Calu3 (cell line): ENCODE measurements around the gene SSNA1. TPM values are rescaled to one million over a fixed set of nuclear protein-coding genes. Genes with fewer than 3 reads are reported as not detected.

Source experiments
- BruUV-seq: library from RNA; stranded (reverse); fragments of 400-500 nt; replicated peaks from 2 replicates; lab custom pipeline; 2021; lab: Mats Ljungman, UMichigan
- CTCF ChIA-PET: fragments of 300-600 bp; sonication (Branson Sonifier 250); formaldehyde crosslinking; loops from one replicate; lab custom pipeline; 2022; ENCODE audit warnings: antibody characterized with exemption; lab: Charles Lee
- DNase-seq: peaks from one replicate; pipeline ENCODE4 v3.0.0; 2022
- H3K27ac Mint-ChIP-seq: one replicate; pipeline ENCODE4 v1.8.0; 2022; ENCODE audit warnings: mixed read lengths; ENCODE audit not compliant: unreplicated experiment
- H3K27me3 Mint-ChIP-seq: one replicate; pipeline ENCODE4 v1.8.0; 2022; ENCODE audit warnings: mixed read lengths; ENCODE audit not compliant: unreplicated experiment
- H3K36me3 Mint-ChIP-seq: one replicate; pipeline ENCODE4 v1.8.0; 2022; ENCODE audit warnings: mild to moderate bottlenecking, moderate library complexity, mixed read lengths; ENCODE audit not compliant: insufficient read depth, unreplicated experiment
- H3K4me1 Mint-ChIP-seq: one replicate; pipeline ENCODE4 v1.8.0; 2022; ENCODE audit warnings: mild to moderate bottlenecking, low read depth, mixed read lengths; ENCODE audit not compliant: unreplicated experiment
- H3K4me3 Mint-ChIP-seq: one replicate; pipeline ENCODE4 v1.8.0; 2022; ENCODE audit warnings: mild to moderate bottlenecking, low read depth, moderate library complexity, mixed read lengths; ENCODE audit not compliant: unreplicated experiment
- H3K9me3 Mint-ChIP-seq: one replicate; pipeline ENCODE4 v1.8.0; 2022; ENCODE audit warnings: low read depth, mixed read lengths; ENCODE audit not compliant: unreplicated experiment
- intact Hi-C: fragments of 100-400 bp; cut with micrococcal nuclease; formaldehyde crosslinking; loops from one replicate; pipeline ENCODE4 v1.10.0; 2022; ENCODE audit not compliant: unreplicated experiment
- total RNA-seq: library from RNA; stranded (reverse); gene quantifications from 2 replicates; pipeline ENCODE4 v1.2.3, GENCODE V29; 2022
- TF ChIP-seq, protein P1 (sequence below): fragments of 200-600 bp; IDR thresholded peaks from one replicate; pipeline ENCODE4 v1.8.0; 2022; ENCODE audit warnings: antibody characterized with exemption; ENCODE audit not compliant: unreplicated experiment

Gene SSNA1
- total RNA-seq, 1 experiment from 2014 or later = 41.9 TPM

DNA sequence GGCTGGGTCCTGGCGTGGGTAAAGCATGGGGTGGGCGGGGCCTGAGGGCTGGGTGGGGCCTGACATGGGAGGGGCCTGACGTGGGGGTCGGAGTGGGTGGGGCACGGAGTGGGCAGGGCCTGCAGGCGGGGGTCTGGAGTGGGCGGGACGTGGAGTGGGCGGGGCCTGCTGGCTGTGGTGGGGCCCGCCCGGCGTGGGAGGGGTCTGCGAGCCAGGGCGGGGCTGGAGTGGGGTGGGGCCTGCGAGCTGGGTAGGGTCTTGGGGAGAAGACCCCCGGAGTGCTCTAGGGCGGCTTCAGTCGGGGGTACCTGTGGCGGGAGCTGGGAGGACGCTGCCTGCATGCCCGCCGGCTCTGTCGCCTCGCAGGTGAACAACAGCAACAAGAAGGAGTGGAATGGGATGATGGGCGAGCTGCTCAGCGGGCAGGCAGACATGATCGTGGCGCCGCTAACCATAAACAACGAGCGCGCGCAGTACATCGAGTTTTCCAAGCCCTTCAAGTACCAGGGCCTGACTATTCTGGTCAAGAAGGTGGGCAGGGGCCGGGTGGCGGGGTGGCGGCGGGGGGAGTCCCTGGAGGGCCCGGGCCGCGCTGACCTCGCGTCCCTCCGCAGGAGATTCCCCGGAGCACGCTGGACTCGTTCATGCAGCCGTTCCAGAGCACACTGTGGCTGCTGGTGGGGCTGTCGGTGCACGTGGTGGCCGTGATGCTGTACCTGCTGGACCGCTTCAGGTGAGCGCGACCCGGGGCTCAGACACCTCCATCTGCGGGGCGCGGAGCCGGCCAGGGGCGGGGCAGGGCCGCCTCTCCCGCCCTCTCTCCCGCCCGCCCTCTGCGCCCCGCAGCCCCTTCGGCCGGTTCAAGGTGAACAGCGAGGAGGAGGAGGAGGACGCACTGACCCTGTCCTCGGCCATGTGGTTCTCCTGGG, 26.7 kb upstream of the SSNA1 start:
- Mint-ChIP-seq H3K4me1 (peaks cover 14% of the 10 kb centered on the region), H3K4me3 (no peak overlapping the region), H3K27ac (no peak overlapping the region), H3K36me3 (peaks cover 10% of the 10 kb centered on the region), H3K9me3 (no peaks in the 10 kb centered on the region), H3K27me3 (peaks cover 85% of the 10 kb centered on the region)
- TF ChIP-seq, protein P1, sequence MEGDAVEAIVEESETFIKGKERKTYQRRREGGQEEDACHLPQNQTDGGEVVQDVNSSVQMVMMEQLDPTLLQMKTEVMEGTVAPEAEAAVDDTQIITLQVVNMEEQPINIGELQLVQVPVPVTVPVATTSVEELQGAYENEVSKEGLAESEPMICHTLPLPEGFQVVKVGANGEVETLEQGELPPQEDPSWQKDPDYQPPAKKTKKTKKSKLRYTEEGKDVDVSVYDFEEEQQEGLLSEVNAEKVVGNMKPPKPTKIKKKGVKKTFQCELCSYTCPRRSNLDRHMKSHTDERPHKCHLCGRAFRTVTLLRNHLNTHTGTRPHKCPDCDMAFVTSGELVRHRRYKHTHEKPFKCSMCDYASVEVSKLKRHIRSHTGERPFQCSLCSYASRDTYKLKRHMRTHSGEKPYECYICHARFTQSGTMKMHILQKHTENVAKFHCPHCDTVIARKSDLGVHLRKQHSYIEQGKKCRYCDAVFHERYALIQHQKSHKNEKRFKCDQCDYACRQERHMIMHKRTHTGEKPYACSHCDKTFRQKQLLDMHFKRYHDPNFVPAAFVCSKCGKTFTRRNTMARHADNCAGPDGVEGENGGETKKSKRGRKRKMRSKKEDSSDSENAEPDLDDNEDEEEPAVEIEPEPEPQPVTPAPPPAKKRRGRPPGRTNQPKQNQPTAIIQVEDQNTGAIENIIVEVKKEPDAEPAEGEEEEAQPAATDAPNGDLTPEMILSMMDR = no peak
- no TSS peak for BruUV-seq
- intact Hi-C loops = no loop called here
- CTCF ChIA-PET = interaction anchor here (0.7 to 1.2 kb wide), 5 partner anchors 28 to 75 kb away, joined by 3 to 6 read pairs (median 5); partner anchors contain the start of genes MAN1B1 and RNF224
- no peak for DNase-seq

DNA sequence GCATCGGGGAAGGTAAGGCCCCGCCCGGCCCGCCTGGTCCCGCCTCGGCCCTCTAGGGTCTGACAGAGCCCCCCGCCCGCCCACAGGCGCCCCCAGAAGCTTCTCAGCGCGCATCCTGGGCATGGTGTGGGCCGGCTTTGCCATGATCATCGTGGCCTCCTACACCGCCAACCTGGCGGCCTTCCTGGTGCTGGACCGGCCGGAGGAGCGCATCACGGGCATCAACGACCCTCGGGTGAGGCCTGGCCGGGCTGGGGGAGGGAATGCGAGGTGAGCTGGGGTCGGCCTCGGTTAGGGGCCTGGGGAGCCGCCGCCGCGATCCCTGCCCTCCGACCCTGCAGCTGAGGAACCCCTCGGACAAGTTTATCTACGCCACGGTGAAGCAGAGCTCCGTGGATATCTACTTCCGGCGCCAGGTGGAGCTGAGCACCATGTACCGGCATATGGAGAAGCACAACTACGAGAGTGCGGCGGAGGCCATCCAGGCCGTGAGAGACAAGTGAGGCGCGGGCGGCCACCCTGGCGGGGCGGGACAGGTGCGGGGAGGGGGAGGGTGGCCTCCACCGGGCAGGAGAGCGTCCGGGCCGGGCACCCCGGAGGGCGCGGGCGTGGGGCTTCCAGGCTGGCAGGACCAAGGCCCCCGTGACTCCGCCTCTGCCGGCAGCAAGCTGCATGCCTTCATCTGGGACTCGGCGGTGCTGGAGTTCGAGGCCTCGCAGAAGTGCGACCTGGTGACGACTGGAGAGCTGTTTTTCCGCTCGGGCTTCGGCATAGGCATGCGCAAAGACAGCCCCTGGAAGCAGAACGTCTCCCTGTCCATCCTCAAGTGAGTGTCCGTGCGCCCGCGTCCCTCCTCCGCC, 25.7 kb upstream of the SSNA1 start:
- BruUV-seq = no TSS peak
- DNase-seq = no peak
- CTCF ChIA-PET = interaction anchor here (0.7 to 1.1 kb wide), 4 partner anchors 60 to 74 kb away, joined by 4 to 5 read pairs (median 4); partner anchors contain the start of gene RNF224
- Mint-ChIP-seq H3K27me3 (peaks cover 85% of the 10 kb centered on the region), H3K4me3 (peak overlapping the region; percentile 28), H3K27ac (no peak overlapping the region), H3K36me3 (peaks cover 10% of the 10 kb centered on the region), H3K4me1 (peaks cover 14% of the 10 kb centered on the region), H3K9me3 (no peaks in the 10 kb centered on the region)
- intact Hi-C loops = no loop called here
- TF ChIP-seq, protein P1 = no peak

DNA sequence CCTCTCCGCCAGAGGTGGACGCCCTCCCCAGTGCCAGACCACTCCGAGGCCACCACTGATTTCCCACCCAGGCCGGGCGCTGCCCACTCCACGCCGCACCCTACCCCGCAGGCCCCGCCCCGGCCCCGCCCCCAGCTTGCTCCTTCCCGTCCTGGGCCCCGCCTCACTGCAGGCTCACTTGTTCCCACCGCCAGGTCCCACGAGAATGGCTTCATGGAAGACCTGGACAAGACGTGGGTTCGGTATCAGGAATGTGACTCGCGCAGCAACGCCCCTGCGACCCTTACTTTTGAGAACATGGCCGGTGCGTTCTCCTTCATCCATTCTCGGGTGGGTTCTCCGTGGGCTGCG, 25.1 kb upstream of the SSNA1 start:
- Mint-ChIP-seq H3K36me3 (peaks cover 10% of the 10 kb centered on the region), H3K4me1 (peaks cover 12% of the 10 kb centered on the region), H3K27ac (no peak overlapping the region), H3K4me3 (peak overlapping the region; percentile 28), H3K27me3 (peaks cover 79% of the 10 kb centered on the region), H3K9me3 (no peaks in the 10 kb centered on the region)
- DNase-seq = no peak
- TF ChIP-seq, protein P1 = no peak
- intact Hi-C loops = no loop called here
- CTCF ChIA-PET = interaction anchor here (1.0 to 1.1 kb wide), 2 partner anchors 64 to 73 kb away, joined by 4 read pairs; partner anchors contain the start of gene RNF224
- no TSS peak for BruUV-seq

DNA sequence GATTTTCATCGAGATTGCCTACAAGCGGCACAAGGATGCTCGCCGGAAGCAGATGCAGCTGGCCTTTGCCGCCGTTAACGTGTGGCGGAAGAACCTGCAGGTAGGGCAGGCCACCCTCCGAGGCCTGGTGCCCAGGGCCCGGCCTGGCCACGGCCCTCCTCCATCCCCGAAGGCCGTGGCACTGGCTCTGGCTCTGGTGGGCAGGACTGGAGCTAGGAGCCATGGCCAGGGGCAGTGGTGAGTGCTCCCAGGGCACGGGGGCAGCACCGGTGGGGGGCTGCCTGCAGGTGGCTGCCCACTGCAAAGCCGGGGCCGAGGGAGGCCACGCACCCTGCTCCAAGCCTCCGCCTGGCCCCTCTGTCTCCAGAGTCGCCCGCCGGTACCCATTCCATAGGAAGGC, 24.7 kb upstream of the SSNA1 start:
- no TSS peak for BruUV-seq
- TF ChIP-seq, protein P1 = no peak
- DNase-seq = no peak
- Mint-ChIP-seq H3K36me3 (peaks cover 10% of the 10 kb centered on the region), H3K4me1 (peaks cover 7% of the 10 kb centered on the region), H3K9me3 (no peaks in the 10 kb centered on the region), H3K27me3 (peaks cover 74% of the 10 kb centered on the region), H3K27ac (no peak overlapping the region), H3K4me3 (peak overlapping the region; percentile 28)
- intact Hi-C loops = no loop called here
- CTCF ChIA-PET = interaction anchor here (0.6 kb wide), 1 partner anchor 60 kb away, joined by 8 read pairs; no protein-coding TSS in a partner anchor
